Endometrial microvascular endothelial cells (primary cell): Measurements from ENCODE around the gene KRTAP5-4. TPM values are rescaled to one million over a fixed set of nuclear protein-coding genes. Genes with fewer than 3 reads are reported as not detected.

Experiments
- in situ Hi-C: cut with HindIII; loops from 2 replicates; pipeline ENCODE4 v1.10.0; 2017; ENCODE audit warnings: low sequenced_read_pairs, low pct_unique_long_range_greater_than_20kb; ENCODE audit errors: inconsistent ontology term
- total RNA-seq: library from RNA; depleted of rRNA; stranded (reverse); fragments of >200 nt; gene quantifications from one replicate; pipeline ENCODE4 v1.2.3, GENCODE V29; 2015; ENCODE audit errors: inconsistent ontology term

The KRTAP5-4 gene
- total RNA-seq, 1 donor from 2014 or later, result not detected

DNA sequence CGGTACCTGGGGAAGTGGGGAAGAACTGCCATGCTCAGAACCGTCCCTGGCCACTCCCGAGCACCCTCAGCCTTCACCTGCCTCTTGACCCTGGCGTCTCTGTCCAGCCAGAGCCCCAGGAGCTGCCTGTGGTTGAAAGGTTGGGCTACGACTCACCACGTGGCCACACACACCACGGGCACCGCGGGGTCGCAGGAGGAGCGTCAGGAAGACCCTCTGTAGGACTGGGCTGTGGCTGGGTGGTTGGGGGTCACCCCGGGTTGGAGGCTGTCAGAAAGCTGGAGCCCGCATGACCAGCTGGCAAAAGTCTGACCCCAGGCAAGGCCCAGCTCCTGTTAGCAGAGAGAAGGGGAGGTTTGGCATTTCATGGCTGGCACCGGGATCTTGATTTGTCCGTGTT lies 19.2 kb upstream of the KRTAP5-4 start:
- in situ Hi-C loops, result no loop called here

DNA sequence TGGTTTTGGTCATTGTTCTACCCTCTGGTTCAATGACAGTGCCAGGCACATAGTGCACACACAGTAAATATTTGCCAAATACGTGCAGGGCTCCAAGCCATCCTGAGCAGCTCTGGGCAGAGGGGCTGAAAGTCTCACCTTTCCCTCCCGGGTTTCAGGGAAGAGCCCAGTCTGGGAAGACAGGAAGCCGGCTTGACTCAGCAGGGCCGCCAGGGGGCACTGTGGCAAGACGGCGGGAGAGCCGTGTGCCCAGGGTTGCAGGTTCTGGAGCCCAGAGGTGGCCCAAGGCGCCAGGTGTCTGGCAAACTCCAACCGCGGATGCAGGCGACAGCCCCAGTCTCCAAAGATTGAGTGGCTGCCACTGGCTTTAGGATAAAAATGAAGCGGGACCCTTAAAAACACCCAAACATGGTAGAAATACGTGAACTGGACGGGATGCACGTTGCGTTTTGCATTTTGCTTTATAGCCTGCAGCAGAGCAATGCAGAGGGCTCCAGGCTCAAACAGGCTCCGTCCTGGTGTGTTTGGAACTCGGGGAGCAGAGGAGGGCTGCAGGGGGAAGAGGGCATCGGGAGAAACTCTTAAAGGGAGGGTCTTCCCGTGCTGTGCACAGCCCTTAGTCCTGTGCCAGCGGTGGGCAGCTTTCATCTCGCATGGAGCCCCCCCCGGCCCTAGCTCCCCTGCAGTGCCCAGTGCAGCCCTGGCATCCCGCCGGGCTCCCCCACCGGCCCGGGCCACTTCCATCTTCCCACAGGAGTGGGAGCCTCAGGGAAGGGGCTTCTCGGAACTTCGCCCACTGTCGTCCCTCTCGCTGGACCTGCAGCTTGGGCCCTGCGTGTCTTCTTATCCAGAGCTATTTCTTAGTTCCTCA lies 18.4 kb upstream of the KRTAP5-4 start:
- in situ Hi-C loops, result no loop called here

DNA sequence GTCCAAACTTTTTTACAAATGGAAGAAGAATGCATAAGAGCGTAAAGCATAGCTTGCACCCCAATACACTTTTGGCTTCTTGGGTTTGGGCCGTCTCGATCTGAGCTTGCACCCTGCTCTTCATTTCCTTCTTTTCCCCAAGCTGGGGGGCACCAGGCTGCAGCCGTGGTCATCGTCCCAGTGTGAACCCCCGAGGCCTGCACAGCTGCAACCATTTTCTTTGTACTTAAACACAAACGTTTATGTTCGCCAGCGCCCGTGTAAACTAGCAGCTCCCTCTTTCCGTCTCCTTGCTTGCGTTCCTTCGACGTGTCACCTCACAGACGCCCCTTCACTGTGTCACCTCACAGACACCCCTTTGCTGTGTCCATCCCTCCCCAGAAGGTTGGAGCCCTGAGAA lies 17.7 kb upstream of the KRTAP5-4 start:
- in situ Hi-C loops, result no loop called here

DNA sequence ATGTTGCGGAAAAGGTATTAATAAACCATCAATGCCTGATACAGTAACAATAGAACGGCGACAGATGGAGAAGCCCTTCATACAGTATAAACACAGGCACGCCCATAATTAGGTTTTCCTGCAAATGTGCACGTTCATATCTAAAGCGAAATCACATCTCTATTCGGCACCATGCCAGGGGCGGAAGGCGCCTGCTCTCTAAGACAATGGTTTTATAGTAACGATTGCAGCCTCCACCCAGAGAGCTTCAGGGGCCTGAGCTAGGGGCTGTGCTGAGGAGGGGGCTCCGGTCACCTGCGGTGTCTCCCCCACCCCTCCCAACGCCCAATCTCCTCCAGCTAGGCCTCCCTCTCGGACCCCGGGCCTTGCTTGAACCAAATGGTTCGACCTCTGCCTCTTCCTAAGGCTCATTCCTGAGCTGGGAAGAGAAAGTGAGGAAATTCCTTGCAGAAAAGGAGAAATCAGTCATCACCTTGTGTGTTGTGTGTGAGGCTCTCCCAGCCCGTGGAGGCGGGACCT lies 17.2 kb upstream of the KRTAP5-4 start:
- in situ Hi-C loops, result no loop called here

DNA sequence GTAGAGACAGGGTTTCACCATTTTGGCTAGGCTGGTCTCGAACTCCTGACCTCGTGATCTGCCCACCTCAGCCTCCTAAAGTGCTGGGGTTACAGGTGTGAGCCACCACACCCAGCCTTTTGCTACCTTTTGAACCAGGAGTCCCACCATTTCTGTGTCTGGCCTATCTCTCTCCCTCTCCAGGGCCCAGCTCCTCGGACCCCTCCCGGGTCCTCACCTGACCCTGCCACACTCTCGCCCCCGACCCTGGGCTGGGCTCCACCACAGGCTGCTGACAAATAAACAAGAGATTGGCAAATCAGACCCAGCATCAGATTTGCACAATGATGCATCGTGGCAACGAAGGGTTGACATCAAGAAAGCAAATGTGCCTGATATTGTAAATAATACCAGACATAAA lies 16.4 kb upstream of the KRTAP5-4 start:
- in situ Hi-C loops, result no loop called here

DNA sequence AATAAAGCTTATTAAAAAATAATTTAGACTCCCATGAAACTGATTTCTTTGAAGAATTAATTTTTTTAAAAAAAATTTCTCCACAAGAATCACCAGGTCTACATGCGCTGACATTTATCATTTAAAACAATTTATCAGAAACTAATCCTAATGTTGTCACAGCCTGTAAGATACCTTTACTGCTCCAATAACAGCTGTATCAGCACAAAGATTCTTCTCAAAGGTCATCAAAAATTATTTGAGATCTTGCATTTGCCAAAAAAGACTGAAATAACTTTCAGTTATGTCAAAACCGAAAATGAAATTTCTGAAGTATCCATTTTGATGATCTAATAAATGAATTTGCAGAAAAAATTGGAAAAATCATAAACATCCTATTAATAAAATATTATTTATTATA lies 15.7 kb upstream of the KRTAP5-4 start:
- in situ Hi-C loops, result no loop called here

DNA sequence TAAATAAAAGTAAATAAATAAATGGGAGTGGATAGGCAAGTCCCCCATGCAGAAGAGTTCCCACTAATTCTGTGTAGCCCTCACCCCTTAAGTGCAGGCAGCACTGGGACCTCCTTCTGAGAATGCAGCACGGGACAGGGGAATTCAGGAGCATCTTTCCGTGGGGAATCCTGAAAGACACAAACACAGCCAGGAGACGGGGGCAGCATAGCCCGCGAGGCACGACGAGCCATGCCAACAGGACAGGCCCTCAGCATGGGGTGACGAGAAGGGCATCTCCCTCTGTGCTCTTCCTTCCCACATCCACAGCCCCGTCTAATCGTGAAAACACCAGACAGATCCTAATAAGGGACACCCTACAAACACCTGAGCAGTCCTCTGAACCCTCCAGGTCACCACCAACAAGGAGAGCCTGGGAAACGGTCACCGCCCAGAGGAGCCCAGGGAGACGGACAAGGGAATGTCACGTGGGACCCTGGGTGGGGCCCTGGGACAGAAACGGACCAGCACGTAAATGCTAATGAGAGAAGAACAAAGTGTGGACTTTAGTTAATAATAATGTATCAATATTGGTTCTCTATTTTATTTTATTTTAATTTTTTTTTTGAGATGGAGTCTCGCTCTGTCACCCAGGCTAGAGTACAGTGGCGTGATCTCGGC lies 14.5 kb upstream of the KRTAP5-4 start:
- in situ Hi-C loops, result no loop called here

DNA sequence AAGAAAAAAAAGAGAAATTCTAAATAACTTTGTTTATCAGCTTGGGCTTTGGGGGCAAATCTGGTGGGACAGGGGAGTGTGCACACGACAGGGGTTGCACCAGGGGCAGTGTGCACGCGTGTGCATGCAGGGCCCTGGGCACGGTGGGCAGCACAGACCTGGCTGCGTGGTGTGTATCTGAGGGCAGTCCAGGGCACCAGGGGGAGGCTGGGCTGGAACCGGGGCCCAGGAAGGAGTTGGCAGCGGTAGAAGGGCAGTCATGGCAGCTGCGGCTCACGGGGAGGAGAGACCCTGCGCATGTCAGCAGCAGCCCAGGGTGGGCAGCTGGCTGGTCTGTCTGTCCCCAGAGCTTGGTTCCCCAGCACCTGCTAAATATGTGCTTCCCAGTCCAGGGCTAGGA lies 11.9 kb upstream of the KRTAP5-4 start:
- in situ Hi-C loops, result no loop called here

DNA sequence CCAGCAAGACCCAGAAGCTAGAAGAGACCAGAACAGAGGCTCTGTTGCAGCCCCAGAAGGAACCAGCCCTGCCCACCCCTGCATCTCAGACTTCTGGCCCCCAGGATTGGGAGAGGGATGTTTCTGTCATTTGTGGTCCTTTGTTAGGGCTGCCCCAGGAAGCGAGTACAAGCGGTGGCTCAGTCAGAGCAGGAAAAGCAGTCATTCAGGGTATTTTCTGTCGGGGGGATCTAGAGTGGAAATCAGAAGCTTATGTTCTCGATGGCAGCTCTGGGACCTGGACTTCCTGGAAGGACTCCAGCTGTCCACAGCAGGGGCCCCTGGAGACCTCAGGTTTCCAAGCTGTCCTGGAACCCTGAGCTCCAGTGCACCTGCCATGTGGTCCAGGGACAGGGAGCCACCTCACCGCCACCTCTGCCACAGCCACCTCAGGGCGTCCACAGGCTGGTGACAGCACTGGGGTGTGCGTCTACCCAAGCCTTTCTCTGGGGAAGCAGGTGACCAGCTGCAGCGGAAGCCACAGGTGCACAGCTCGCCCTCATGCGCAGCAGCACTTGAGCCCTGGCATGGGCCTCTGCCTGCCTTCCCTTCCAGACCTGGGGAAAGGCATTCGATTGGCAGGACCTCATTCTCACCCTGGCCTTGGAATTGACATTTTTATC lies 10.2 kb upstream of the KRTAP5-4 start:
- in situ Hi-C loops, result no loop called here

DNA sequence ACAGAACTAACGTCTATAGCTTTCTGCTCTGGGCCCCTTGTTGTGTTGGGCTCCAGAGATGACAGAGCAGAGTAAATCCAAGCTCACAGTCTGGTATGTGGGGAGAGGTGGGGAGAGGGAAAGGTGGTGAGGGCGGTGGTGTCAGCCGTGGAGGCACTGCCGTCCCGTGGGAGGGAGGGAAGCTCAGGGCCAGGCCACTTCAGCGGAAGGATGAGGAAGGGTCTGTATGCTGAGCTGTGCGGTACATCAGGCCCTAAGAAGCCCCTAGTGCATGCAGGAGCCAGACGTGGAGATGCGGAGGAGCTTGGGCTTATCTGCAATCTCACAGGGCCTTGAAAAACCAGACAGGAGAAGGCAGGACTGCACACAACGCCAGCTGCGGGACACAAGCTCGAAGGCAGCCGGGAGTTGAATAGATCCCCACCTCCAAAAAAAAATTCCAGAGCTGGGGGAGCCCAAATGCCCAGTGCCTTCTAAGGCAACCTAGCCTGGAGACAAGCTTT lies 9.2 kb upstream of the KRTAP5-4 start:
- in situ Hi-C loops, result no loop called here

DNA sequence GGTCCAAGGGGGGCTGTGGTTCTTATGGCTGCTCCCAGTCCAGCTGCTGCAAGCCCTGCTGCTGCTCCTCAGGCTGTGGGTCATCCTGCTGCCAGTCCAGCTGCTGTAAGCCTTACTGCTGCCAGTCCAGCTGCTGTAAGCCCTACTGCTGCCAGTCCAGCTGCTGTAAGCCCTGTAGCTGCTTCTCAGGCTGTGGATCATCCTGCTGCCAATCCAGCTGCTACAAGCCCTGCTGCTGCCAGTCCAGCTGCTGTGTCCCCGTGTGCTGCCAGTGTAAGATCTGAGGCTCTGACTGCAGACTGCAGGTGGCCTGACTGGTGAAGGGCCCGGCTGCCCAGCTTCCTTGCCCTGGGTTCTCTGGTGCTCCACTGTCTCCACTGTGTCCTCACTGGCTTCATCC lies 8.3 kb upstream of the KRTAP5-4 start:
- in situ Hi-C loops, result no loop called here

DNA sequence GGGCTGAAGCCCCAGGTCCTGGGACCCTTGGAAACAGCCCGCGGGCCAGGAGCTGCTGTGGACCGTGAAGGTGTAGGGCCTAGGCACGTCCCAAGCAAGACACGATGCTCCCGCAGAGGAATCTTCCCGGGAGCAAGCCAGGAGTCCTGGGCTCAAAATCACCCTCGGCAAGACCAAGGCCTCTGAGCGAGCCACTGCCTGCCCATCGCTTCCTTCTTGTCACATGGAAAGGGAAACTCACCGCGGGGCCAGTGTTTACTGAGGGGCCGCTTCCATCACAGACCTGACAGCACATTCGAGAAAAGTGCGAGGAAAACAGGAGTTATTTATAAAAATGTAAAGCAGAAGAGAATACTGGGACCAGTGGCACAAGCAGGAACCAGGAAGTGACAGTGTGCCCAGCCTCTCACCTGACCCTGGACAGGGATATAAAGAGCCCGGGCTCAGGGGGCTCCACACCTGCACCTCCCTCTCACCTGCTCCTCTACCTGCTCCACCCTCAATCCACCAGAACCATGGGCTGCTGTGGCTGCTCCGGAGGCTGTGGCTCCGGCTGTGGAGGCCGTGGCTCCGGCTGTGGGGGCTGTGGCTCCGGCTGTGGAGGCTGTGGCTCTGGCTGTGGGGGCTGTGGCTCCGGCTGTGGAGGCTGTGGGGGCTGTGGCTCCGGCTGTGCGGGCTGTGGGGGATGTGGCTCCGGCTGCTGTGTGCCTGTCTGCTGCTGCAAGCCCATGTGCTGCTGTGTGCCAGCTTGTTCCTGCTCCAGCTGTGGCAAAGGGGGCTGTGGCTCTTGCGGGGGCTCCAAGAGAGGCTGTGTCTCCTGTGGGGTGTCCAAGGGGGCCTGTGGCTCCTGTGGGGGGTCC lies 7.6 kb upstream of the KRTAP5-4 start, which contains the start of gene KRTAP5-5:
Gene KRTAP5-5 (plus strand): TSS at position 450 of the 860 bp plus-strand sequence. CDS start 66 bp downstream, at position 516.
- in situ Hi-C loops, result no loop called here

DNA sequence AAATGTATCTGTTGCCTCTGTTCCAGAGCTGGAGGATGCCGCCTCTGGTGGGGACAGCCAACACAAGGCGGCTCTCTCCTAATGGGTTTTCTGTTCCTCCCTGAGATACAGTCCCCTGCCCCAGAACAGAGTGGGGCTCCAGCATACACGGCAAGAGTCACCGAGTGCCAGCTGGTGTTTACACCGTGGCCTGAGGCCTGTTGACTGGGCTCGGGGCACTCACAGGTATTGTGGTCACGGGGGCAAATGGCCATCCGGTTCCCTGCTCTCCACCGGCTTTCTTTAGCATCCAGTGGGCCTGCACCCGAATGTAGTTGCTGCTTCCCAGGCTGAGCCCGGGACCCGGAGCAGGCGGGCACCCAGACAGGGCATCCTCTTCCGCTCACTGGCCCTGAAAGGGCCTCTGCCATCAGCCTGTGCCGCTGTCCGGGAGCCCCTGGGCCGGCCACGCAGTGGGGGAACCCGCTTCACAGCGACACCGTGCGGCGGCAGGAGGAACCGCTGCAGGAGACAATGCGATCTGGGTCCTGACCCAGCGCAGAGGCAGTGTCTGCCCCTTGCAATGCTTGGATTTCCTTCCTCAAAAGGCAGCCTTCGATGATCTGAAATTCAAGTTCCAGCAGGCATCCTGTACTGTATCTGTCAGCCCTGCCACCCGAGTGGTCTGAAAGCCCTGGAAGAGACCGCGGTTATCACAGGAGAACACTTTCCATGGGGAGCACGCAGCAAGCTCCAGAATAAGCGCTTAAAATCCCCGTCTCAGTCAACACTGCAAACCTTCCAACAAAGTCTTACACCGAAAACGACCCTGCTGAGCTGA lies 6.8 kb upstream of the KRTAP5-4 start:
- in situ Hi-C loops, result no loop called here

DNA sequence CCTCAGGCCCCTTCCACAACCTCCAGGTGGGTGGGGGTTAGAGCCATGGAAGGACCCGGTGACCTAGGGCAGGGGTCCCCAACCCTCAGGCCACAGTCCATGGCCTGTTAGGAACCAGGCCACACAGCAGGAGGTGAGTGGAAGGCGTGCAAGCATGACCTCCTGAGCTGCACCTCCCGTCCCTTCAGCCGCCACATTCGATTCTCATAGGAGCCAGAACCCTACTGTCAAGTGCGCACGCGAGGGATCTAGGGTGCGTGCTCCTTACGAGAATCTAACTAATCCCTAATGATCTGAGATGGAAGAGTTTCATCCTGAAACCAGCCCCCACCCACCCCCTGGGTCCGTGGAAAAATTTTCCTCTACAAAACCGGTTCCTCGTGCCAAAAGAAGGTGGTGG lies 3.6 kb upstream of the KRTAP5-4 start:
- in situ Hi-C loops, result no loop called here

DNA sequence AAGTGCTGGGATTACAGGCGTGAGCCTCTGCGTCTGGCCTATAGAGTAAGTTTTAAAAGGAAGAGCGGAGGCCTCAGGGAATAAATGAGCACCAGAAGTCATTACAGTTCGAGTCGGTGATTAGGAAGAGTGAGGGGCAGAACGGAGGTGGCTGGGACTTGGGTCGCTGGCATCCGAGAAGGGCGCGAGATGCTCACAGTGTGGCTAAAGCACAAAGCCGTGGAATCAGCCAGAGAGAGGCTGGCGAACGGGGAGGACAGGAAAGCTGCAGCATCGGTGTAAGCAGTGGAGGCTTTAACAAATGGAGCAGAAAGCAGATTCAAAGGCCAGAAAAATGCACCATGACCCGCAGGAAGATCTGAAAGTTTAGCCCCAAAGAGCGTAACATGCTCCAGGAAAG lies 2.7 kb upstream of the KRTAP5-4 start:
- in situ Hi-C loops, result no loop called here

DNA sequence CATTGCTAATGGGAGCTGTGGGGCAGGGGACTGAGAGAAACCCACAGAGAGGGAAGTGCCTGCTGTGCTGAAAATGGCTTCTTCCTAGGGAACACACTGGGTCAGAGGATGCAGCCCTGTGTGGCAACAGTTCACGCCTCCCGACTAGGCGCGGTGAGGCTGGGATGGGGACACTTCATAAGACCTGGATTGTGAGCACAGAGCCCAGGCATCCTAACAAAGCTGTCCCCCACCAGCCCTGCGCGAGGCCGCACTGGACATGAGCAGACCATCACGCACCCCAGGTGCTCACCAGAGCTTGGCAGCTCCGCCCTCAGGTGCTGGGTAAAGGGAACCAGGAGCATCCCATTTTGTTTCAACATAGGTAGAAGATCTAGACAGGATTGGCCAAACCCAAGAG lies 1.8 kb upstream of the KRTAP5-4 start:
- in situ Hi-C loops, result no loop called here

DNA sequence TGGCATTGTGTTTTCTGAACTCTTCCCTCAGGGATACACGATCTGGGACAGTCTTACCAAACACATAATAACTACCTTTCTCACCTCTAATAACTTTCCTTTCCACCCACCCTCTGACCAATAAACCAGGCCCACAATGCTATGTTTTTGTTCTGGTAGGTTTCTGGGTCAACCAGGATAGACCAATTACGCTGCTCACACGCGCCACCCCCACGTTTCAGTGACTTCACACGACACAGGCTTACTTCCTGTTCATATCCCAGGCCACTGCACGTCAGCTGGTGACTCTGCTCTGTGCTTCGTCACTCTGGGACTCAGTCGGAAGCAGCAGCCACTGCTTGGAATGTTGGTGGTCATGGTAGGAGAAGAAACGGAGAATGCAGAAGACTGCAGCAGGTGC lies 2.5 kb downstream of the KRTAP5-4 start:
- in situ Hi-C loops, result no loop called here

DNA sequence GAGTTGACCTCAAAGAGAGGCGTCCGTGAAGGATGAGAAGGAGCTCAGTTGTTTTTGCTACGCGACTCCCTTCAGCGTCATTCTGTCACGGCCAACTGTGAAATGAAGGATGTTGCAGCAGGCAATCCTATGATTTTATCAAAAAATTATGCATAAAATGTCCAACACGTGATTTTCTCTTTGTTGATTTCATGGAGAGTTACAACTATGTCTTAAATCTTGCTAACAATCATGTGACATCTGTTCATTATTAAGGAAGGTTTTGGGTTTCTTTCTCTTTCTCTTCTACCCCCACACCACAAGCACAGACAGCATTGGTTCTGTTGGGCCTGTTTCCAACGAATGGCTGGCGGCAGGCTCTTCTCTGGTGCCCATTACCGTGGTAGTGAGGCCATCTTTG lies 3.7 kb downstream of the KRTAP5-4 start:
- in situ Hi-C loops, result no loop called here
